ES-I3 (cell line): ENCODE data around the gene PRKCH.
"Not testable (repeated sequence)": the region's sequence is repeated elsewhere in the genome, so short reads cannot be mapped to it uniquely, and the experiment has no call there.

Experiments
- H3K36me3 ChIP-seq: 2 replicates; pipeline ENCODE4 v1.6.1; 2013; ENCODE audit warnings: mild to moderate bottlenecking, low read length, control low read depth, moderate library complexity; ENCODE audit not compliant: insufficient read depth
- H3K4me1 ChIP-seq: 2 replicates; pipeline ENCODE4 v1.6.1; 2013; ENCODE audit warnings: mild to moderate bottlenecking, control low read depth, low read length; ENCODE audit not compliant: insufficient read depth
- H3K9ac ChIP-seq: 2 replicates; pipeline ENCODE4 v1.6.1; 2013; ENCODE audit warnings: low read depth, mild to moderate bottlenecking, low read length, moderate library complexity
- H3K9me3 ChIP-seq: 2 replicates; pipeline ENCODE4 v1.6.1; 2013; ENCODE audit warnings: mild to moderate bottlenecking, low read length, moderate library complexity; ENCODE audit not compliant: control insufficient read depth, insufficient read depth

PRKCH gene

DNA sequence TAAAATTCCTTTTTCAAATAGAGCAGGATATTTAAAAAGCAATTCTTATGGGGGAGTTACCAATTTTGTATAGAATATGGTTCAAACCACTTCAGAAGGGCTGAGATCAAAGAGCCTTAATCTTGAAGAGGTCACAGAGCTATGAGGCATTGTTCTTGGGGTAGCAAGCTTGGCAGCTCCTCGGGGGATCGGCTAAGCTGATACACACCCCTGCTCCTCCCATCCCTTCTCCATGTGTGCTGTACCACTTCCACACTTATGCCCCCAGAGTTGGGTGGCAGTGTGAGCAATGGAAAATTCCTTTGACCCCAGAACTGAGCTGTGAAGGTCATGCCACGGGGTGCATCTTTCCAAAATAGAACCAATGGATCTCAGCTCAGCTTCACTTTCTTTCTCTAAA lies 25.2 kb upstream of the PRKCH start:
- no peaks in the 10 kb centered on the region for H3K9me3 ChIP-seq
- H3K9ac ChIP-seq, result no peak overlapping the region
- no peaks in the 10 kb centered on the region for H3K36me3 ChIP-seq
- H3K4me1 ChIP-seq, result no peaks in the 10 kb centered on the region

DNA sequence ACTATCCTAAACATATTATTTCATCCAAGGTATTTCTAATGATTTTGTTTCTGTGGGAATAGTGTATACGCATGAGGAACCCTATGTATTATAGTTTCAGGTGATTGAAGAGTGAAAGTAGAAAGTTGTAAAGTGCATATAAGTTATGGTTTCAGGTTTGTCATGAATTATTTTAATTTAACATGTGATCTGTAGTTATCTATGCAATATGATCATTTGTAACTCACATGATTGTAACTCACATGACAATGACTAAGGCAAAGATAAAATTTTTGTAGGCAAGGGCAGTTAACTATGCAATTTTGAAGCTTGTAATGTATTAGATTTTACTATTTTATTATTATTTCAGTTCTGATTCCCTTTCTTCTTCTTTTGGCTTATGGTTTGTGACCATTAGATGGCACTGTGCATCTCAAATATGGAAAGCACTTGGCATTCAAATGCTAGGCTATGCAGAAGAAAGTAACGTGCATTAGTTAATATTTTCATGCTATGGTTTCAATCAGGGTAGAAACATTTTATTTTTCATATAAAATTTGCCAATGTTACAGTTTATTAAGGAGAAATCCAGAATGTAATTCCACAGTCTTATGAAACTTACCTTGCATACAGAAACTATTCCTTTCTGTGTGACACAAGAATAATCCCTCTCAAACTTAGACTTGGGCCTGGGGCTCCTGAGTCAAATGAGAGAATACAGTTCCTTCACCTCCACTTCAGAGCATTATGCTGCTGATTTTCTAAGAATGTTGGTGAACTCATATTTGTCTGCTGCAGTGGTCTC lies 24.5 kb upstream of the PRKCH start:
- no peaks in the 10 kb centered on the region for H3K36me3 ChIP-seq
- H3K4me1 ChIP-seq, result no peaks in the 10 kb centered on the region
- no peaks in the 10 kb centered on the region for H3K9me3 ChIP-seq
- H3K9ac ChIP-seq, result no peak overlapping the region

- Histone ChIP-seq H3K9me3 (no peaks in the 10 kb centered on the region), H3K9ac (no peak overlapping the region), H3K4me1 (no peaks in the 10 kb centered on the region), H3K36me3 (no peaks in the 10 kb centered on the region)
Measured at GRCh38 chr14:61297581-61297980, 23.8 kb upstream of the PRKCH start.

DNA sequence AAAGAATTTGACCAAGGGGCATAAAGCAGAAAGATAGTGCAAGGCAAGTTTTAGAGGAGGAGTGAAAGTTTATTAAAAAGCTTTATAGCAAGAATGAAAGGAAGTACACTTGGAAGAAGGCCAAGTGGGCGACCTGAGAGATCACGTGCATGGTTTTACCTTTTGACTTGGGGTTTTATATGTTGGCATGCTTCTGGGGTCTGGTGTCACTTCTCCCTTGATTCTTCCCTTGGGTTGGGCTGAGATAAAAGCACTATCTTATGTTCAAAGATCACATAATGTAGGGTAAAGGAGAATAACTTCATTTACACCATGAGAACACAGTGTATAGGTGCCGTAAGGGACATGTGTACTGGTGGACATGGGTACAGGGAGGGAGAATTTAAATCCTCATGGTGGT lies 22.6 kb upstream of the PRKCH start:
- H3K9me3 ChIP-seq, result no peaks in the 10 kb centered on the region
- H3K4me1 ChIP-seq, result no peaks in the 10 kb centered on the region
- H3K36me3 ChIP-seq, result no peaks in the 10 kb centered on the region
- no peak overlapping the region for H3K9ac ChIP-seq

DNA sequence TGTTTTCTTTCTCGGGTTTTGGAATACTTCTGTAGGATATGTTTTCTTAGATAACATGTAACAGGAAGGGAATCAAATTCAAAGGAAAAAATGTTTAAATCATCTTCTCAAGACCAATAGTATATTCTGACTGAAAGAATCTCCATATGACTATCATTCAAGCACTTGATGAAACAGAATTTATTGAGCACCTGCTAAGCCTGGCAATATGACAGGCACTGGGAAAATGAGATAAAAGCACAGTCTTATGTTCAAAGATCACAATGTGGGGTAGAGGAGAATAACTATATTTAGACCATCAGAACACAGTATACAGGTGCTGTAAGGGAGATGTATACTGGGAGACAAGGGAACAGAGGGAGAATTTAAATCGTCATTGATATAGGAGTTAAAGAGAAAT lies 21.2 kb upstream of the PRKCH start:
- Histone ChIP-seq H3K4me1 (no peaks in the 10 kb centered on the region), H3K9ac (no peak overlapping the region), H3K36me3 (no peaks in the 10 kb centered on the region), H3K9me3 (0 out of 2 replicates have a peak, but pooled peaks cover 1% of the 10 kb centered on the region)

DNA sequence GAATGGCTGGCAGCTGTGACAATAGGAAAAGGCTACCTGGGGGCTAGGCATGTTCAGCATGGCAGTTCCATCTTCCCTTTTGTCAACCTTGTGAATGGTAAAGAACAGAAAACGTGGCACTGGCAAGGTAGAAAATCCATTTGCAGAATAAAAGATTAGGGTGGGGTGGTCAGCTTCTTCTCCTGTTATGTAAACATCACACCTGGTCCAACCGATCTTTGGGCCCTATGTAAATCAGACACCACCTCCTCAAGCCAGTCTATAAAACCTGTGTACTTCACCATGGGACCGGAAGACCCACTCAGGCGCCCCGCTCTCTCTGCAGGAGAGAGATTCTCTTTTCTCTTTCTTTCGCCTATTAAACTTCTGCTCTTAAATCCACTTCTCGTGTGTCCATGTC lies 20.6 kb upstream of the PRKCH start:
- Histone ChIP-seq H3K36me3 (no peaks in the 10 kb centered on the region), H3K4me1 (no peaks in the 10 kb centered on the region), H3K9me3 (0 out of 2 replicates have a peak, but pooled peaks cover 3% of the 10 kb centered on the region), H3K9ac (no peak overlapping the region)

DNA sequence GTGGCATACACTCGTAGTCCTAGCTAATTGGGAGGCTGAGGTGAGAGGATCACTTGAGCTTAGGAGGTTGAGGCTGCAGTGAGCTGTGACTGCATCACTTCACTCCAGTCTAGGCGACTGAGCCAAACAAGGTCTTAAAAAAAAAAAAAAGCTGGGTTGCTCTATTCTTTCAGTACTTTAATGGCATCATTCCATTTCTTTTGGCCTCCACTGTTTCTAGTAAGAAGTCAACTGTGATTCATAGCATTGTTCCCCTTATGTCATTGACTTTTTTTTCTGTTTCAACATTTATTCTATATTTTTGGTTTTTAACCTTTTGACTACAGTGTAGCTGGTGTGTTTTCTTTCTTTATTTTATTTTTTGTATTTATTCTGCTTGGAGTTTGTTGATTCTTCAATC lies 16.7 kb upstream of the PRKCH start:
- H3K36me3 ChIP-seq, result no peaks in the 10 kb centered on the region
- H3K4me1 ChIP-seq, result no peaks in the 10 kb centered on the region
- 0 out of 2 replicates have a peak, but pooled peaks cover 3% of the 10 kb centered on the region for H3K9me3 ChIP-seq
- no peak overlapping the region for H3K9ac ChIP-seq

- H3K9me3 ChIP-seq, result 0 out of 2 replicates have a peak, but pooled peaks cover 3% of the 10 kb centered on the region
- no peaks in the 10 kb centered on the region for H3K36me3 ChIP-seq
- H3K4me1 ChIP-seq, result no peaks in the 10 kb centered on the region
- H3K9ac ChIP-seq, result no peak overlapping the region
Measured at GRCh38 chr14:61308198-61308597, 13.2 kb upstream of the PRKCH start.

- H3K4me1 ChIP-seq, H3K9me3 ChIP-seq, H3K9ac ChIP-seq, H3K36me3 ChIP-seq: not testable (repeated sequence)
Measured at GRCh38 chr14:61308701-61309100, 12.7 kb upstream of the PRKCH start.

DNA sequence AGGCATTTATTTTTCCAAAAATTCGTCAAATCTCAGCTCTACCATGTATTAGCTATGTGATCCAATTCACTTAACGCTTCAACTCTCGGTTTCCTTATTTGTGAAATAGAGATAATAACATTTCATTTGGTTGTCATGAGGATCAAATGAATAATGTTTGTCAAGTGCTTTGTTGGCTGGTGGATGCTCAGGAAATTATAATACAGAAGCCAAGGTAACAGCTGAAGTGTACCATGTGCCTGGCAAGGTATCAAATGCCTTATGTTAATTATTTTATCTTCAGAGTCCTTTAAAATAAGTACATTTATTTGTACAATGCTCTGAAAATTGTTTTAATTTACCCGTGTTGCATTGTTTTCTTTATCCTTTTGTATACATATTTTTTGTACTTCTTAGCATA lies 6.1 kb upstream of the PRKCH start:
- H3K4me1 ChIP-seq, result no peaks in the 10 kb centered on the region
- peaks cover 3% of the 10 kb centered on the region; the same call in 1 of the 2 replicates for H3K9me3 ChIP-seq
- no peak overlapping the region for H3K9ac ChIP-seq
- no peaks in the 10 kb centered on the region for H3K36me3 ChIP-seq

- Histone ChIP-seq H3K36me3 (no peaks in the 10 kb centered on the region), H3K4me1 (no peaks in the 10 kb centered on the region), H3K9me3 (no peaks in the 10 kb centered on the region), H3K9ac (no peak overlapping the region)
Measured at GRCh38 chr14:61319086-61319485, 2.3 kb upstream of the PRKCH start.

- H3K9me3 ChIP-seq, result no peaks in the 10 kb centered on the region
- H3K4me1 ChIP-seq, result no peaks in the 10 kb centered on the region
- H3K36me3 ChIP-seq, result no peaks in the 10 kb centered on the region
- H3K9ac ChIP-seq, result no peak overlapping the region
Measured at GRCh38 chr14:61319706-61320105, 1.7 kb upstream of the PRKCH start.

- not testable (repeated sequence) for H3K9ac ChIP-seq, H3K36me3 ChIP-seq, H3K9me3 ChIP-seq, H3K4me1 ChIP-seq
Measured at GRCh38 chr14:61320170-61320569, 1.2 kb upstream of the PRKCH start.

DNA sequence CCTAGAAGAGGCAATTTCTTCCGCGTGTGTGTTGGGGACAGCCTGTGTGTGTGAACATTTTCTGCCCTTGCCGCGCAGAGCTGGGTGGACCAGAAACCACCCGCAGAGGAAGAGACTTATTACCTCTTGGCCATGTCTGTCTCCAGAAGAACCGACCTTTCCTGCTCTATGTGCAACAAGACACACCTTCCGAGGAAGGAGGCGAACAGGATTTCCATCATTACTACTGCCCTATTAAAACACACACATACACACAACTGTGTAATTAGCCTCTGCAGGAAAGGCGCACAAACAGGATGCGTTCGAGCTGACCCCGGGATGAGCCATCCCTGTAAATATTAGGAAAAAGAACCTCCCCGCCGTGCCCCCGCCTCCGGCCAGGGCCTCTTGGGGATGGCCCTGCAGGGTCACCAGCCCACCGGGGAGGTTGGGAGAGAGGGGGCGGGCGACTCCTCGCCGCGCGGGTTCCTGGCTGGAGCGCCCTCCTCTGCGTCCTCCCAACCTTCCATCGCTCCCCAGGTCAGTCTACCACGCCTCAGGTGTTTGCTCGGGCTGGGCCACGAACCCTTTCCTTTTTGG lies 484 bp upstream of the PRKCH start:
- no peaks in the 10 kb centered on the region for H3K4me1 ChIP-seq
- H3K9ac ChIP-seq, result peak overlapping the region; percentile 83; the same call in 1 of the 2 replicates

DNA sequence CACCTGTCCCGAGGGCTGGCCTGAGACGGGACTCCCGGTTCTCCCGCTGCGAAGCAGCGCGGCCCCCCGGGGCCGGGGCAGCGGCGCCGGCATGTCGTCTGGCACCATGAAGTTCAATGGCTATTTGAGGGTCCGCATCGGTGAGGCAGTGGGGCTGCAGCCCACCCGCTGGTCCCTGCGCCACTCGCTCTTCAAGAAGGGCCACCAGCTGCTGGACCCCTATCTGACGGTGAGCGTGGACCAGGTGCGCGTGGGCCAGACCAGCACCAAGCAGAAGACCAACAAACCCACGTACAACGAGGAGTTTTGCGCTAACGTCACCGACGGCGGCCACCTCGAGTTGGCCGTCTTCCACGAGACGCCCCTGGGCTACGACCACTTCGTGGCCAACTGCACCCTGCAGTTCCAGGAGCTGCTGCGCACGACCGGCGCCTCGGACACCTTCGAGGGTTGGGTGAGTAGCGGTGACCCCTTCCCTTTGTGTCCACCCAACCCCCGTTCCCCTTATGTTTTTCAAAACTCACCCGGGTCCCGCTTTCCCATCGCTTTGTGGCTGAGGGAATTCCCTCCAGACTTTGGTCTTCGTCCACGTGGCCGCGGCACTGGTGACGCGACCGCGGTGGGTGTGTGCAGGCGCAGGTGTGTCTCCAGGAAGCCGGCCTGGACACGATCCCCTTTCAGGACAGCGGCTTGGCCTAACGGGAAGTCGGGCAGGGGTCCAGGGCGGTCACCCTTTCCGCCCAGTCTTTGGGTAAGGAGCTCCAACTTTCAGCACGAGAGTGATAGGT lies 826 bp downstream of the PRKCH start:
- Histone ChIP-seq H3K4me1 (no peaks in the 10 kb centered on the region), H3K9ac (peak overlapping the region; percentile 83)

More for the DNA sequence above, 484 bp upstream of the PRKCH start:
- H3K36me3 ChIP-seq, result no peaks in the 10 kb centered on the region
- no peaks in the 10 kb centered on the region for H3K9me3 ChIP-seq

More for the DNA sequence above, 826 bp downstream of the PRKCH start:
- Histone ChIP-seq H3K36me3 (no peaks in the 10 kb centered on the region), H3K9me3 (no peaks in the 10 kb centered on the region)
